ENCODE data around the gene NUP62.
"Not testable (repeated sequence)": the region's sequence is repeated elsewhere in the genome, so short reads cannot be mapped to it uniquely, and the experiment has no call there.

The NUP62 gene

DNA sequence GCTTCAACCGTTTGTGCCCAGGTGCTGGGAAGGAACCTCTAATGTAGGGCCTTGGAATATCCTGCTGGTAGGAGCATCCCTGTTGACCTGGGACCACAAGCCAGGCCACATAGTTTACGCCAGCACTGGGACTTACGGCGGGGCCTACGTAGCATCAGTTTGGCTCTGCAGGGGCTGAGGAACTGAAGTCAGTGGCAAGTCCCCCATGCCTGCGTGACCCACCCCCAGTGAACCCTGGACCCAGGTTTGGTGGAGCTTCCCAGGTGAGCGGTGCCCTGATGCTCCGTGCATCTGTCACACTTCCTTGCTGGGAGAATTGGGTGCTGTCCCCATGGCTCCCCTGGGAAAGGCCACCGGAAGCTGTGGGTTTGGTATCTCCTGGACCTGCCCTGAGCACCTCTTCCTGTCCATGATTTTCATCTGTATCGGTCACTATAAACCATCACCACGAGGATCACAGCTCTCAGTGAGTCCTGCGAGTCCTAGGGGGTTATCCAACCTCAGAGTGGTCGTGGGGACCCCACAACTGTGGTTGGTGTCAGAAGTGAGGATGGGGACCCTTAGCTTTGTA is 21.7 kb upstream of the NUP62 start:
- DNase-seq: no peak

DNA sequence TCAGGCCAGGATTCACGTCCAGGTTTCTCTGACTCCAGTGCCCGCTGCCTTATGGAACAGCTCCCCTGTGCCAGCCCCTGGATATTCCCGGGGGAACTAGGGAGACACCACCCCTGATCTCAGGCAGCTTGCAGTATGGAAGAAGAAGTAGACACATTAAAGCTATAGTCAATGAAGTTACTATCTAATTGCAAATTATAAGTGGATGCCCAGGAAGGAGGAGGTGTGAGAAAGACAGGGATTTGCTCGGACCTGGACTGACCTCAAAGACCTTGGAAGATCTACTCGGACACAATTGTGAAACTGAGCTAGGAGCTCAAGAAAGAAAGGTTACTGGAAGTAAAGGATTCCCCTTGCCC is 21.3 kb upstream of the NUP62 start:
- DNase-seq: no peak

DNA sequence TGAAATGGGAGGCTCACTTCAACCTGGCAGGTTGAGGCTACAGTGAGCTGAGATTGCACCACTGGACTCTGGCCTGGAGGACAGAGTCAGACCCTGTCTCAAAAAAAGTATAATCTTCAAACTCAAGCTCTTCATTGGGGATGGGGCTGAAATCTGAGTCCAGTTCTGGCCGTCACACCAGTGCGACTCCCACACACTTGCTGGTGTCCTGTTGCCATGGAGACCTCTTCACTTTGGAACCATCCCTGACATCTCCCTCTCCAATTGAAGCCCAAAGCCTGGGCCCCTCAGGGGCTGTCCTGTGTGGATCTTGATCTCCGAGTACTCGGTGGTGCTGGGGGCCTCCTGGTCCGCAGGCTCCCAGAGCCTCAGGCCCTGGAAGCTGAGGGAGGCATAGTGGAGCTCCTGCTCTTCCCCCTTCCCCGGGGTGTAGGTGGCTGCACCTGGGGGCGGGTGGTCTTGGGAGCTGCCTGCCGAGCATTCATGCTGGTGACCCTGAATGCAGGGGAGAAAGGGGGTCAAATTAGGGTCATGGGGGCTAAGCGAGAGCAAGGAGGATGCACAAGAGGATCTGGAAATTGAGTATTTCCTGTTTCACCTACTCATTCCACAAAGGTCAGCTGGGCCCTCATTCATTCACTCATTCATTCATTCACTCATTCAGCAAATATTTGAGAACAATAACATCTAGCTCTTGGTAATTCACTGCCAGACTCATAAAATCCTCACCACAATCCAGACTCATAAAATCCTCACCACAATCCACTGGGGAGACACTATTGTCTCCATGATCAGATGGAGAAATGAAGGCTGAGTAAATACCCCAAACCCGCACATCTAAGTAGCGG is 20.7 kb upstream of the NUP62 start:
- DNase-seq: no peak

DNA sequence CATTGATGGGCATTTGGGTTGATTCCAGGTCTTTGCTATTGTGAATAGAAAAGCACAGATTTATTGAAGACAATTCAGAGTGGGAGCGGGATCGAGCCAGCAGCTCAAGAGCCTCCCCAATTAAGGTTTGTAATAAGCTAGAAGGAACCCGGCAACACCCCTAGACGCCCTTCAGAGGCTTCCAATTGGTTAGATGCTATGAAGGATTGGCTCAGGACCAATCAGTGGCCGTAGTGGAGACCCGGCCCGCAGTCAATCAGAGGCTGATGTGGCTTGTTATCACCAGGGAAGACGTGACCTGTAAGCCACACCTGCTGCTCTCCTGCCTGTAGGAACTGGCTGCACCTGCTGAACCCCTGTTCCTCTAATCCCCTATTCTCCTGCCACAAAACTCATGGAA is 17.1 kb upstream of the NUP62 start:
- no peak for DNase-seq

DNA sequence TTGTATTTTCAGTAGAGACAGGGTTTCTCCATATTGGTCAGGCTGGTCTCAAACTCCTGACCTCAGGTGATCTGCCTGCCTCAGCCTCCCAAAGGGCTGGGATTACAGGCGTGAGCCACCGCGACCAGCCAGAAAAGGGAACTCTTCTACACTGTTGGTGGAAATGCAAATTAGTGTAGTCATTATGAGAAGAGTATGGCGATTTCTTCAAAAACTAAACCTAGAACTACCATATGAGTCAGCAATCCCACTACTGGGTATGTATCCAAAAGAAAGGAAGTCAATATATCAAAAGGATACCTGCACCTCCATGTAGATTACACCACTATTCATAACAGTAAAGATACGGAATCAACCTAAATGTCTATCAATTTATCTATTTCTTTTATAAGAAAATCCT is 15.3 kb upstream of the NUP62 start:
- DNase-seq: not testable (repeated sequence)

DNA sequence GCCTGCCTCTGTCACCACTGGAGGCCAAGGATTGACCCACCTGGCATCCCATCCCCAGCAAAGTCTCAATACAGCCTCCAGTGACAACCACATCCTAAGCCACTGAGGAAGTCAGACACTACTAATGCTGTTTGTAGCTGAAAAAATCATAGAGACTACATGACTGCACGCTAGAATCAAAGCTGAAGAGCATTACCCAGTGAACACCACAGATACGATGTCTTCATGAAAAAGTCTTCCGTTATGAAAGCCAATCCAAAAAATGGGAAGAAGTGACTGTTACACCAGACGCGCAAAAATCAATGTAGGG is 11.1 kb upstream of the NUP62 start:
- no peak for DNase-seq

DNA sequence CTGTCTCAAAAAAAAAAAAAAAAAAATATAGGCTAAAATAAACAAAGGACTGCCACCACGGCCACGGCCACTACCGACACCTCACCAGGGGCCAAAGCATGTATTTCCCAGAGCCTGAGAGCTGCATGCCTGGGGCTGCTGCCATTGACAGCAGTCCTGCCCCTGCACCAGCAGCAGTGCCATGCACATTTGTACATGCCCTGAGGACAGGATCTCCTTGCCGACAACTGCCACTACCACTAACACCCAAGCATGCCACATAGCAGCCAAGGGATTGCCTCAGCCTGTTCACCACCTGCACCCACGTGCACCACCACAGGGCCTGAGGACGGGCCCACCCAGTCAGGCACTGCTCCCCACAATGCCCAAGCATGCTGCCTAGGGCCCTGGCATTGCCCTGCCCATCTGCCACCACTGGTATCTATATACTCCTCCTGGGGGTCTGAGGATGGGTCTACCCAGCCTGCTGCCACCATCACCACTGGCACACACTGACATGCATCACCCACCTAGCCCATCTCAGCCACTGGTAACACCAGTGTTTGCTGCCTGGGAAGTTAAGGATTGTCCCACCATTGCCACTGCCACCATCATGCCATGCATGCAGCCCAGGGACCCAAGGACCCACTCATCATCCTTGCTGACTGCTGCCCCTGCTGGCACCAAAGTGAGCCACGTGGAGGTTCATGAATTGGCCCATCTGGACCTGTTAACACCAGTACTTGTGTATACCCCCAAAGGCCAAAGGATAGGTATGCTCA is 10.6 kb upstream of the NUP62 start:
- no peak for DNase-seq

DNA sequence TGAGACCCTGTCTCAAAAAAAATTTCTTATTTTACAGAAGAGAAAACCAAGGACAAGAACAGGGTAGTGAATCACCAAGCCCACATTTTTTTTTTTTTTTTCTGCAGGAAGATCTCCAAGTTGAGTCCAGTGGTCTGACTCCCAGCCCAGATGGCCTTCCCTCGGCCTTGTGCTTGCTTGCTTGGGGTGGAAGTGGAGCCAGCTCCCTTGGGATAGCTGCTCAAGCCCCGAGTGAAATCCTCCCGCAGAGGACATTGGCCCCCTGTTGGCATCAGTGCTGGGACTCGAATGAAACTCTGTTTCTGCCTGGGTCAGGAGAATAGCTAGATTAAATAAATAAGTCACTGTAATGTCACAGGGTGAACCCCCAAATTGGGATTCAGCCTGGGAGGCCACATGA is 9.4 kb upstream of the NUP62 start:
- no peak for DNase-seq

DNA sequence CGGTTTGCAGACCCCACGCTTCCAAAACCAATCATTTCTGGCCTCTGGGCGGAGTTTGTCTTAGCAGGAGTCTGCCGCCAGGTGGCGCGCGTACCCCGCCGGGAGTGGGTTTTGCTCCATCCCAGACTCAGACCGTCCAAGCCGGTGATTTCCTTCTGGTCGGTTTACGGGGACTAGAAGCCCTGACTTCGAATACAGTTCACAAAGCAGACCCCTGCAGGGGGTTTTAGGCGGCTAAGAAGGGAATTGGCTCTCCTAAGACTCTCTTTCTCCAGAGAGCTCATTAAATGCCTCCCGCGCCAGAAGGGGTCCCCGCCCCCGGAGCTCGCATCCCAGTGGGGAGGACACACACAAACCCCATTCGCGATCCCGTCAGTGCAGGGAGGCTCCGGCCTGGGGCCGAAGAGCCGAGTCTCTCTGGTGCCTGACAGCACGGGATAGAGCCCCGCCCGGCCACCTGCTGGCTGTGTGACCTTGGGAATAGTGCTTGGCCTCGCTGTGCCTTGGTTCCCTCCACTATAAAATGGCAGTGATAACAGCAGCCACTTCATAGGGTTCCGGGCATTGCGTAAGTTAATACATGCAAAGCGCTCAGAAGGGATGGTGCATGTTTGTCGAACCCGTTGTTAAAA is 8.6 kb upstream of the NUP62 start:
- peak; percentile 82 for DNase-seq

DNA sequence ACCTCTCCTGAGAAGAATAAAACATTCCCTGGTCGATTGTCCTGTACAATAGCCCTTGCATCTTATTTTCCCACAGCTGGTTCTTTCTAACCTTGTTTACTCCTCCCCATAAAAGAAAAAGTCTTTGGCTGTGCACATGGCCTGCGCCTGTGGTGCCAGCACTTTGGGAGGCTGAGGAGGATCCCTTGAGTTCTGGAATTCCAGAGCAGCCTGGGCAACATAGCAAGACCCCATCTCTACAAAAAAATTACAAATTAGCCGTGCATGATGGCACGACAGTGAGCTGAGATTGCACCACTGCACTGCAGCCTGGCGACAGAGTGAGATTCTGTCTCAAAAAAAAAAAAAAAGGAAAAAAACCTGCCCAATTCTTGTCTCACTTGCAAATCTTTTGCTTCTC is 7.2 kb upstream of the NUP62 start:
- DNase-seq: no peak

DNA sequence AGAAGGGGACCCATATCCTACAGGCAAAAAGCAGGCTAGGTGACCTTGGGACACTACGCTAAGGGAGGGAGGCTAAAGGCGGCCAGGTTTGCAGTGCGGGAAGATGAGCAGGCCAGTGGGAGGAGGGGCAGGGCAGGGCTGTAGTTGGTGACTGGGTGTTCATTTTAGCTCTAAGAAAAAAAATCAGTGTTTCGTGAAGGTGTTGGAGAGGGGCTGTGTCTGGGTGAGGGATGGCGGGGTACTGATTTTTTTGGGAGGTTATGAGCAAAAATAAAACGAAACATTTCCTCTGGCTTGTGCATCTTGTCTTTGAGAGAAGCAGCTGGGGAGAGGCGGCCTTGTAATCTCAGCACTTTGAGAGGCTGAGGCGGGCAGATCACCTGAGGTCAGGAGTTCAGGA is 4.3 kb upstream of the NUP62 start:
- DNase-seq: no peak

DNA sequence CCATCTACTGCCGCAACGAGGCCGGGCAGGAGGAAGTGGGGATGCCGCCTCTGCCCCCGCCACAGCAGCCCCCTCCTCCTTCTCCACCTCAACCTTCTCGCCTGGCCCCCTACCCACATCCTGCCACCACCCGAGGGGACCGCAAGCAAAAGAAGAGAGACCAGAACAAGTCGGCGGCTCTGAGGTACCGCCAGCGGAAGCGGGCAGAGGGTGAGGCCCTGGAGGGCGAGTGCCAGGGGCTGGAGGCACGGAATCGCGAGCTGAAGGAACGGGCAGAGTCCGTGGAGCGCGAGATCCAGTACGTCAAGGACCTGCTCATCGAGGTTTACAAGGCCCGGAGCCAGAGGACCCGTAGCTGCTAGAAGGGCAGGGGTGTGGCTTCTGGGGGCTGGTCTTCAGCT is 3.4 kb upstream of the NUP62 start:
- DNase-seq: peak; percentile 21

DNA sequence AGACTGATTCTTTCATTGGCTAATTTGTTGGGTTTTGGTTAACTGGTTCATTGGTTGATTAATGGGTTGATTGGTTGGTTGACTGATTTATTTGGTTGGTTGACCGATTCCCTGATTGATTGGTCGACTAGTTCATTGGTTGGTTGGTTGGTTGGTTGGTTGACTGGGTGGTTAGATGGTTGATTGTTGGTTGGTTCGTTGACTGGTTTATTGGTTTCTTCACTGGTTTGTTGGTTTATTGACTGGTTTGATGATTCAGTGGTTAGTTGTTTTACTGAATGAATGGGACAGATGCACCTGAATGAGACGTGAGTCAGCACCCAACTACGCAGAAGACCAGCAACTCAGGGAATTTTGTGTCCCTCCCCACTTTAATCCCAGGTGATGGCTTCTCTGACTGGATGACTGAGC is 2.7 kb upstream of the NUP62 start:
- DNase-seq: no peak

DNA sequence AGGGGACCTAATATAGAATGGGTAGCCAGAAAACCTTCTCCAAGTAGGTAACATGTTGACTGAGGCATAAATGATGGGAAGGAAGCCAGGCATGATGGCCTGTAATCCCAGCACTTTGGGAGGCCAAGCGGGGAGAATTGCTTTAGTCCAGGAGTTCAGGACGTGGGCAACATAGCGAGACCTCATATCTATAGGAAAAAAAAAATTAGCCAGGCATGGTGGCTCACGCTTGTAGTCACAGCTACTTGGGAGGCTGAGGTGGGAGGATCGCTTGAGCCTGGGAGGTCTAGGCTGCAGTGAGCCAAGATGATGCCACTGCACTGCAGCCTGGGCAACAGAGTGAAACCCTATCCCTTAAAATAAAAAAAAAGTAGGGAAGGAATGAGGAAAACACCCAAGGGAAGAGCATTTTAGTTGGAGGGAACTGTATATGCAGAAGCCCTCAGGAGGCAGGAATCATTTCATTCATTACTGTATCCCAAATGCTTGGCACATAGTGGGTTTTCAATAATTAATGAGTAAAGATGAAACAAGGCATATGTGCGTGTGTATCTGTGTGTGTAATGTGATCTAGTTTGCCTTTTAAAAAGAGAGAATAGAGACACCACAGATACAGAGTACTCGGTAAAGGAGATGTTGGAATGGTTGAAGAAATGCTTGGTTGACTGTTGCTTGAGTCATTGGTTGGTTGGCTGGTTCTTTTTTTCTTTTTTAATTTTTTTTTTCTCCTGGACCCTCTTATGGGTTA is 2.2 kb upstream of the NUP62 start:
- no peak for DNase-seq

DNA sequence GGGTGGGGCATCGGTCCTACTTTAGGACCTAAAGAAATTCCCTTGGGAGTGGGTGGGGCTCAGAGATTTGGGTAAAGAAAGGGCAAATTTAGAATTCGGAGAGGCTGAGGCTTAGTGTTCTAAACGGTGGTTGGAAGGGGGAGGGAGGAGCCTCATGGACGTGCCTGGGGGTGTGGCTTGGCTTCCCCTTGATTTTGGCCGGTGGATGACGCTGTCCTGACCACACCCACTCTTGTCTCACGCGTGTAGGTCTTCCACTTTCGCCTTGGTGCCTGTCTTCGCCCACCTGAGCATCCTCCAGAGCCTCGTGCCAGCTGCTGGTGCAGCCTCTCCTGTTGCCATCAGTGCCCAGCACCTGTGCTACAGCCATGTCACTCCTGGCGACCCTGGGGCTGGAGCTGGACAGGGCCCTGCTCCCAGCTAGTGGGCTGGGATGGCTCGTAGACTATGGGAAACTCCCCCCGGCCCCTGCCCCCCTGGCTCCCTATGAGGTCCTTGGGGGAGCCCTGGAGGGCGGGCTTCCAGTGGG is 1.2 kb upstream of the NUP62 start:
- DNase-seq: no peak

DNA sequence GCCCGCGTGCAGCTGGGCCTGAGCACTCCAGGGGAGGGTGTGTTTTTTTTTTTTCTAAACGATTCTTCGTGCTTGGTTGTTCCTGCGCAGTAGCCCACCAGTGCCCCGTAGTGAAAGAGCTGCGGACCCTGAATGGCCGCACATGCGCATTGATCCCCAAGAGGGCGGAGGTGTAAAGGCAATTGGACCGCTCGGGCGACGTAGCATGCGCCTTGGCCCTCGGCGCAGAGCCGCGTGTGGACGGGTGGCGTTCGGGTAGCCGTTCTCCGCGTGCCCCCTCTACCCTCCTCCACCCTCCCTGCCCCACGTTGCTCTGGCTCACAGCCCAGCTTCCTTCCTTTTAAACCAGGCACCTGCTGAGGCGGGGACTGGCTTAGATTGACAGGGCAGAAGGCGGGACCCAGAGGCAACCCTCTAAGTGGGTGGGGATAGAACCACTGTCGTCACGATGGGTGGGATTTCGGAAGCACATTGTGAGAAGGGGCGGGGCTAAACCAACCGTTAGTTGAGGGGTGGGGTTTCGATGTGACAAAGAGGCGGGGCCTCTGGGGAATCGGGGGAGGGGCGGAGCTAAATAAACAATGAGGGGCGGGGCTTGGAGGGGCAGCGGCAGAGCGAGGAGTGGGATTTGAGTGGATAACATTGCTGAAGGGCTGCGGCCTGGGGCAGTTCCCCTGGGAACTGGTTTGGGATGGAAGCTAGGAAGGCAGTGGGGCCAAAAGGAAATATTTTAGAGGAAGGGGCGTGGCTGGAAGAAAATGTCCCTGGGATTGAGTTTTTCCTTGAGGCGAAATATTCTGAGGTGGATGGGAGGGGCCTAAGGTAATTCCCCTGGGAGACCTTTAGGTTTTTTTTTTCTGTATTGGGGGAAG is 543 bp upstream of the NUP62 start:
- peak; percentile 94 for DNase-seq

DNA sequence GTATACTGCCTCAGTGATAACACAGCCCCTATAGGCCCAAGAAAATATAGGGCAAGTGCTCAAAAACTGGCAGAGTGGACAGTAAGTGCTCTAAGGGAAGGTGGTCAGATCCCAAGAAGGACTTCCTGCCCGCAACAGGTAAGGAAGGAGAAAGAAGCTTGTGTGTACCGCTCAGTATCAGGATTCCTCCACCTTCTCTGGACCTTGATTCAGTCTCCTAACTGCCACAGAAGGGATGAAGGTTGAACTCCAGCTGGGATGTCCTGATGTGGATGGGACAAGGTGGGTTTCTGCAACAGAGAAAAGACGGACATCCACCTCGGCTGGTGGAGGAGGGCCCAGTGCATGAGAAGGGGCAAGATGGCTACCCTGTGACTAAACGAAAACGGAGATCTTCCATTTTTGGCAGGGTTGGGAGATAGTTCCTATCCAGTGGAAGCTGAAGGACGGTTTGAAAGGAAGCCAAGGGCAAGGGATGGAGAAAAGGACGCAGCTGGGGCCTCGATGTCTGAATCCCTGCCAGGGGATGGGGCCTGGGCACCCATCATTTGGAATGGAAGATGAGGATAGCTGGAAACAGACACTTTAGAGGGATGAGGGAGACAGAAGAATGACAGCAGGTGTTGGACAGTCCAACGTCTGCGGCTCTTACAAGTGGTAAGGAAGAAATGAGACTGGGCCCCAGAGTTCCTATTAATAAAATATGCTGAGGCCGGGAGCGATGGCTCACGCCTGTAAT is 1.6 kb downstream of the NUP62 start:
- no peak for DNase-seq

DNA sequence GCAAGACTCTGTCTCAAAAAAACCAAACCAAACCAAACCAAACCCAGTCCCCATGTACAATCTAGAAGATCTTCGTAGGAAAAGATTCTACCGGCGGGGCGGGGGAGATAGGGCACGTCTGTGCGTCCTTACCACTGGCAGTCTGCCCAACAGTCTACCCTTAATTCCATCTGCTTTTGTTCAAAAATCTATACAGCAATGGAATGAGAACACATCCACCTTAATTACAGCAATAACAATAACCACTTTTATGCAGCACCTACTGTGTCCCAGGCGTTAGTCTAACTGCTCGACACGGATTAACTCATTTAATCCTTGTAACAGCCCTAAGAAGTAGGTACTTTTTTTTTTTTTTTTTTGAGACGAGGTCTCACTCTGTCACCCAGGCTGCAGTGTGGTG is 2.8 kb downstream of the NUP62 start:
- no peak for DNase-seq

DNA sequence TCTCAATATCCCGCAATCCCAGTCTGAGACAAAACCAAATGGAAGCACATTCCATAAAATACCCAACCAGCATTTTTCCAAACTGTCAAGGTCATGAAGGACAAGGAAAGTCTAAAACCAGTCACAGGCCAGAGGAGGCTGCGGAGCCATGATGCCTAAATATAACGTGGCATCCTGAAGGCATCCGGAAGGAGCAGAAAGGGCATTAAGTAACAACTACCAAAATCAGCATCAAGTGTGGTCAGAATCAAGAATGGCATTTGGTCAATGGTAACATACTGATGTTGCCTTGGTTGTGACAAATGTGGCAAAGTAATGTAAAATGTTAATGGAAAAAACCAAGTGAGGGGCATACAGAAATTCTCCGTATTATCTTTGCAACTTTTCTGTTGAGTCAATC is 3.8 kb downstream of the NUP62 start:
- DNase-seq: no peak

DNA sequence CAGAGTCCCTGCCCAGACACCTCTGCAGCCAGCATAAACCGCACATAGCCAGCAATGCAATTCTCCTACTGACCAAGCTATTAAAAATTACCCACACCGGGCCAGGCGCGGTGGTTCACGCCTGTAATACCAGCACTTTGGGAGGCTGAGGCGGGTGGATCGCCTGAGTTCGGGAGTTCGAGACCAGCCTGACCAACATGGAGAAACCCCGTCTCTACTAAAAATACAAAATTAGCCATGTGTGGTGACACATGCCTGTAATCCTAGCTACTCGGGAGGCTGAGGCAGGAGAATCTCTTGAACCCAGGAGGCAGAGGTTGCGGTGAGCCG is 4.5 kb downstream of the NUP62 start:
- not testable (repeated sequence) for DNase-seq

Measured in stimulated activated CD4-positive, alpha-beta T cell treated with anti-CD3 and anti-CD28 coated beads, Interleukin-4, amount 100 ng/mL, for 24 hours (primary cell).